ENCODE measurements around the gene TEX35.

TEX35 gene

GRCh38 chr1:178521241-178521640 is 8.3 kb downstream of the TEX35 start:
- Histone ChIP-seq H3K23ac (ENCODE audit: low read length in 2 of 2) (no peak overlapping the region), H3K36me3 (ENCODE audit: control insufficient read depth in 1 of 2, insufficient read depth in 2 of 2, low read depth in 1 of 2, low read length in 2 of 2) (no peaks in the 10 kb centered on the region), H4K91ac (ENCODE audit: low read length) (no peak overlapping the region), H3K14ac (ENCODE audit: low read length in 2 of 2) (peak overlapping the region in 1 of 2 experiments; percentile 23), H3K9me3 (ENCODE audit: control insufficient read depth, low read length) (peaks cover 4% of the 10 kb centered on the region), H3K18ac (ENCODE audit: low read depth in 1 of 2, low read length in 2 of 2) (no peak overlapping the region), H2BK15ac (ENCODE audit: low read depth, poor library complexity, severe bottlenecking) (no peak overlapping the region), H2BK5ac (ENCODE audit: low read depth, low read length, poor library complexity, severe bottlenecking) (no peak overlapping the region), H3K27ac (ENCODE audit: low read length, poor library complexity, severe bottlenecking) (no peak overlapping the region), H4K8ac (ENCODE audit: low read length) (no peak overlapping the region), H2AK5ac (ENCODE audit: low read length, severe bottlenecking) (no peak overlapping the region), H2AFZ (ENCODE audit: low read depth, low read length) (no peak overlapping the region), H3K9ac (ENCODE audit: low read length) (no peak overlapping the region), H3K4me3 (ENCODE audit: insufficient read depth in 1 of 2, low read depth in 1 of 2, low read length in 2 of 2) (no peak overlapping the region), H2BK120ac (ENCODE audit: low read depth, low read length) (no peak overlapping the region), H3K79me1 (replicated peaks; ENCODE audit: low read length, poor library complexity, severe bottlenecking) (no peaks in the 10 kb centered on the region), H3K27me3 (ENCODE audit: control insufficient read depth in 1 of 2, insufficient read depth in 1 of 2, low read length in 2 of 2) (no peaks in the 10 kb centered on the region), H2BK12ac (ENCODE audit: low read length in 2 of 2) (no peak overlapping the region), H3K4ac (ENCODE audit: low read depth in 1 of 2, low read length in 2 of 2) (no peak overlapping the region), H3K4me1 (ENCODE audit: control insufficient read depth, insufficient read depth, low read depth, low read length) (no peaks in the 10 kb centered on the region), H3K4me2 (ENCODE audit: low read length, poor library complexity, severe bottlenecking) (no peak overlapping the region)
- no peak for DNase-seq
- 98% methylated on average over 4 of the region's 4 CpGs for WGBS

- Histone ChIP-seq H3K9me3 (ENCODE audit: control insufficient read depth, low read length) (peaks cover 4% of the 10 kb centered on the region), H3K4me2 (ENCODE audit: low read length, poor library complexity, severe bottlenecking) (no peak overlapping the region), H3K36me3 (ENCODE audit: control insufficient read depth in 1 of 2, insufficient read depth in 2 of 2, low read depth in 1 of 2, low read length in 2 of 2) (no peaks in the 10 kb centered on the region), H3K18ac (ENCODE audit: low read depth in 1 of 2, low read length in 2 of 2) (no peak overlapping the region), H3K14ac (ENCODE audit: low read length in 2 of 2) (no peak overlapping the region), H2AFZ (ENCODE audit: low read depth, low read length) (no peak overlapping the region), H3K4me1 (ENCODE audit: control insufficient read depth, insufficient read depth, low read depth, low read length) (peaks cover 20% of the 10 kb centered on the region), H2AK5ac (ENCODE audit: low read length, severe bottlenecking) (no peak overlapping the region), H3K4me3 (ENCODE audit: insufficient read depth in 1 of 2, low read depth in 1 of 2, low read length in 2 of 2) (no peak overlapping the region), H3K9ac (ENCODE audit: low read length) (no peak overlapping the region), H3K27ac (ENCODE audit: low read length, poor library complexity, severe bottlenecking) (no peak overlapping the region), H3K79me1 (replicated peaks; ENCODE audit: low read length, poor library complexity, severe bottlenecking) (no peaks in the 10 kb centered on the region), H2BK15ac (ENCODE audit: low read depth, poor library complexity, severe bottlenecking) (no peak overlapping the region), H2BK120ac (ENCODE audit: low read depth, low read length) (no peak overlapping the region), H3K27me3 (ENCODE audit: control insufficient read depth in 1 of 2, insufficient read depth in 1 of 2, low read length in 2 of 2) (no peaks in the 10 kb centered on the region), H4K91ac (ENCODE audit: low read length) (no peak overlapping the region), H3K4ac (ENCODE audit: low read depth in 1 of 2, low read length in 2 of 2) (no peak overlapping the region), H2BK5ac (ENCODE audit: low read depth, low read length, poor library complexity, severe bottlenecking) (no peak overlapping the region), H3K23ac (ENCODE audit: low read length in 2 of 2) (no peak overlapping the region), H2BK12ac (ENCODE audit: low read length in 2 of 2) (no peak overlapping the region), H4K8ac (ENCODE audit: low read length) (no peak overlapping the region)
- WGBS: 92% methylated on average over 3 of the region's 4 CpGs
- DNase-seq: no peak
Observed at GRCh38 chr1:178527117-178527516, 14.2 kb downstream of the TEX35 start.

- H3K4me2 ChIP-seq (ENCODE audit: low read length, poor library complexity, severe bottlenecking): no peak overlapping the region
- no peak overlapping the region for H3K4me3 ChIP-seq (ENCODE audit: insufficient read depth in 1 of 2, low read depth in 1 of 2, low read length in 2 of 2)
- H3K9ac ChIP-seq (ENCODE audit: low read length): no peak overlapping the region
- peak overlapping the region in 1 of 2 experiments; percentile 1 for H3K18ac ChIP-seq (ENCODE audit: low read depth in 1 of 2, low read length in 2 of 2)
- no peak overlapping the region for H2BK120ac ChIP-seq (ENCODE audit: low read depth, low read length)
- no peak overlapping the region for H2BK15ac ChIP-seq (ENCODE audit: low read depth, poor library complexity, severe bottlenecking)
- H2AK5ac ChIP-seq (ENCODE audit: low read length, severe bottlenecking): peak overlapping the region; percentile 46
- H3K9me3 ChIP-seq (ENCODE audit: control insufficient read depth, low read length): peaks cover 4% of the 10 kb centered on the region
- no peak overlapping the region for H2BK12ac ChIP-seq (ENCODE audit: low read length in 2 of 2)
- no peaks in the 10 kb centered on the region for H3K36me3 ChIP-seq (ENCODE audit: control insufficient read depth in 1 of 2, insufficient read depth in 2 of 2, low read depth in 1 of 2, low read length in 2 of 2)
- H3K14ac ChIP-seq (ENCODE audit: low read length in 2 of 2): no peak overlapping the region
- no peak overlapping the region for H2AFZ ChIP-seq (ENCODE audit: low read depth, low read length)
- H3K4ac ChIP-seq (ENCODE audit: low read depth in 1 of 2, low read length in 2 of 2): no peak overlapping the region
- peaks cover 22% of the 10 kb centered on the region for H3K4me1 ChIP-seq (ENCODE audit: control insufficient read depth, insufficient read depth, low read depth, low read length)
- H3K27ac ChIP-seq (ENCODE audit: low read length, poor library complexity, severe bottlenecking): no peak overlapping the region
- H3K79me1 ChIP-seq (replicated peaks; ENCODE audit: low read length, poor library complexity, severe bottlenecking): no peaks in the 10 kb centered on the region
- DNase-seq: no peak
- no peak overlapping the region for H4K8ac ChIP-seq (ENCODE audit: low read length)
- no peak overlapping the region for H2BK5ac ChIP-seq (ENCODE audit: low read depth, low read length, poor library complexity, severe bottlenecking)
- H4K91ac ChIP-seq (ENCODE audit: low read length): no peak overlapping the region
- WGBS: 84% methylated on average over 10 of the region's 10 CpGs
- H3K27me3 ChIP-seq (ENCODE audit: control insufficient read depth in 1 of 2, insufficient read depth in 1 of 2, low read length in 2 of 2): no peaks in the 10 kb centered on the region
- no peak overlapping the region for H3K23ac ChIP-seq (ENCODE audit: low read length in 2 of 2)
Observed at GRCh38 chr1:178528228-178528952, 15.5 kb downstream of the TEX35 start.

- no peak overlapping the region for H4K8ac ChIP-seq (ENCODE audit: low read length)
- peak overlapping the region; percentile 62 for H2AK5ac ChIP-seq (ENCODE audit: low read length, severe bottlenecking)
- 88% methylated on average over 4 of the region's 4 CpGs for WGBS
- no peak overlapping the region for H3K4ac ChIP-seq (ENCODE audit: low read depth in 1 of 2, low read length in 2 of 2)
- no peak for DNase-seq
- no peak overlapping the region for H3K23ac ChIP-seq (ENCODE audit: low read length in 2 of 2)
- H2BK15ac ChIP-seq (ENCODE audit: low read depth, poor library complexity, severe bottlenecking): no peak overlapping the region
- no peak overlapping the region for H4K91ac ChIP-seq (ENCODE audit: low read length)
- no peak overlapping the region for H3K18ac ChIP-seq (ENCODE audit: low read depth in 1 of 2, low read length in 2 of 2)
- H3K27ac ChIP-seq (ENCODE audit: low read length, poor library complexity, severe bottlenecking): no peak overlapping the region
- H2BK120ac ChIP-seq (ENCODE audit: low read depth, low read length): no peak overlapping the region
- no peak overlapping the region for H2BK5ac ChIP-seq (ENCODE audit: low read depth, low read length, poor library complexity, severe bottlenecking)
- H3K9me3 ChIP-seq (ENCODE audit: control insufficient read depth, low read length): peaks cover 4% of the 10 kb centered on the region
- no peak overlapping the region for H2BK12ac ChIP-seq (ENCODE audit: low read length in 2 of 2)
- no peak overlapping the region for H3K9ac ChIP-seq (ENCODE audit: low read length)
- H3K4me1 ChIP-seq (ENCODE audit: control insufficient read depth, insufficient read depth, low read depth, low read length): peaks cover 22% of the 10 kb centered on the region
- no peaks in the 10 kb centered on the region for H3K36me3 ChIP-seq (ENCODE audit: control insufficient read depth in 1 of 2, insufficient read depth in 2 of 2, low read depth in 1 of 2, low read length in 2 of 2)
- H3K27me3 ChIP-seq (ENCODE audit: control insufficient read depth in 1 of 2, insufficient read depth in 1 of 2, low read length in 2 of 2): no peaks in the 10 kb centered on the region
- H3K14ac ChIP-seq (ENCODE audit: low read length in 2 of 2): no peak overlapping the region
- H2AFZ ChIP-seq (ENCODE audit: low read depth, low read length): no peak overlapping the region
- no peak overlapping the region for H3K4me3 ChIP-seq (ENCODE audit: insufficient read depth in 1 of 2, low read depth in 1 of 2, low read length in 2 of 2)
- no peaks in the 10 kb centered on the region for H3K79me1 ChIP-seq (replicated peaks; ENCODE audit: low read length, poor library complexity, severe bottlenecking)
- H3K4me2 ChIP-seq (ENCODE audit: low read length, poor library complexity, severe bottlenecking): no peak overlapping the region
Observed at GRCh38 chr1:178528953-178529335, 16.0 kb downstream of the TEX35 start.
